Measurements from ENCODE around the gene C9orf153. TPM values are rescaled to one million over a fixed set of nuclear protein-coding genes. Genes with fewer than 3 reads are reported as not detected.
A peak's percentile ranks its signal among the peaks of the same experiment; 100 is the strongest.
"Not testable (repeated sequence)": the region's sequence is repeated elsewhere in the genome, so short reads cannot be mapped to it uniquely, and the experiment has no call there.

C9orf153 gene
- total RNA-seq, 1 donor from 2014 or later, result 0.12 TPM

GRCh38 chr9:86262492-86262891, 3.0 kb upstream of the C9orf153 start:
- ATAC-seq, result no peak

DNA sequence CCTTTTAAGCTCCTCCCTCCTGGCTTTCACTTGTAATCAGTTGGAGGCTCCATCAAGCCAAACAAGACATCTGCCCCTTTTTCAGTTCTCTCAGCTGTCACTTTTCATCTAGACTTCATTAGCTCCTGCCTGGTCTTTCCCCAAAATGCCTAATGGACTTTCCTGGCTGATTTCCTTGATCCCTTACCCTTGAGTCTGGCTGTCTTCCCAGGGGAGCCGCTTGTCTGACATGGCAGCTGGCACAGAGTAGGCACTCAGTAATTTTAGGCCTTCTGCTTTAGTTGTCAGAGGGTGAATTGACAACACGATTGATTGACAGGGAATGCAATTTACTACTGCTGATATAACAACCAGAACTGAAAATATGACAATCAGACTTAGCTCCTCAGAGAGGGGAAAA, 2.1 kb downstream of the C9orf153 start:
- ATAC-seq, result no peak

DNA sequence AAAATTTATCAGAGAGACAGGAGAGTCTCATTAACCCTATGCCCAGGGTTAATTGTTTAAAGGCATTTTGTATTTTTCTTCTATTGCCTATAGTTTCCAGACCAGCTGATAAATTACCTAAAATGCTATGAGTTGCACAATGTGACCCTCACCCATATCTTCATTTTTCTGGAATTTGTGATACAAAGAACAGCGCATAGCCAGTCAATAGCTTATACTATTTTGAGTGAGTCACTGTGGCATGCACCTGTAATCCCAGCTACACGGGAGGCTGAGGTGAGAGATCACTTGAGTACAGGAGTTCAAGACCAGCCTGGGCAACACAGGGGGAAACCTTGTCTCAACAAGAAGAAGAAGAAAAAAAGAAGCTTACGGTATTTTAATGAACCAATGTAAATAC, 2.8 kb downstream of the C9orf153 start:
- no peak for ATAC-seq

DNA sequence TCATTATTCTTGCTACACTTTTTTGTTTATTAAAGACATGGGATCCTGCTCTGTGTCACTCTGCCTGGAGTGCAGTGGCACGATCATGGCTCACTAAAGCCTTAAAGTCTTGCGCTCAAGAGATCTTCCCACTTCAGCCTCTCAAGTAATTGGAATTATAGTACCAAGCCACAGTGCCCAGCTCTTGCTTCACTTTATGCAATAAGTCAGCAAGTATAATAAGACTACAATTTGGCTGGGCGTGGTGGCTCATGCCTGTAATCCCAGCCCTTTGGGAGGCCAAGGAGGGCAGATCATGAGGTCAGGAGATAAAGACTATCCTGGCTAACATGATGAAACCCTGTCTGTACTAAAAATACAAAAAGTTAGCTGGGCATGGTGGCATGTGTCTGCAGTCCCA, 5.9 kb downstream of the C9orf153 start:
- ATAC-seq, result no peak

- ATAC-seq, result no peak
These were observed 6.6 kb downstream of the C9orf153 start for GRCh38 chr9:86252870-86253269.

DNA sequence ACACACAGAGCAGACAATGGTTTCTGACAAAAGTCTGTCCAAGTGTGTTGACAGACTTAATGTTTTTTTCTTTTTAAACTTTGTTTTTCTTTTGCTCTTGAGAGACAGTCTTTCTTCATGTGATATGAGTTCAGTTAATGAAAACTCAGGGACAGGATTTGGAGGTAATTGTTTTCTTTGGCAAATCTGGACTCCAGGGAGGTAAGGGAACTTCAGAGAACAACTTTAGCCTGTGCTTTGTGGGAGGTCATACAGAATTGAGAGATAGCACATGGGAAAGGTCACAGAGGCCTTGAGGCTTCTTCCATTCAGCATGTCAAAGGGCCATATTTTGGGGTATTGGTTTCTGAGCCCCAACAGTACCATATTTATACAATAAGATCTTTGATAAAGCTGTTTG, 9.3 kb downstream of the C9orf153 start:
- ATAC-seq, result no peak

DNA sequence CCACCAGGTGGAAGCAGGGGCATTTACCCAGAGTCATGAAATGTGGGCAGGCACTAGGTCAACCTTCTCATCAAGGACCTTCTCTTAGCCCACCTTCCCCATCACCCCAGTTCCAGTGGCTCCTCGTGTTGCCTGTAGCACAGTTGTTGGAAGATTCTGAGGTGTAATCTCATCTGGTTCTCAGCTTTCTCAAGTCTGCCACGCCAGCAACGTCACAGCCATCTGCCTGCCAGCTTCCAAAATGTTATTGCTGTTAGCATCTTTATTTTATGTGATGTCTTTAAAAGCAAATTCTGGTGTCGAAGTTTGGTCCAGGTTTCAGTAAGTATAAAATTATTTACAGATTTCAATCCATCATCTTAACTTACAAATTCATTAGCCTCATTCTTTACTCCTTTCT, 10.7 kb downstream of the C9orf153 start:
- no peak for ATAC-seq

GRCh38 chr9:86246752-86247161, 12.7 kb downstream of the C9orf153 start:
- no peak for ATAC-seq

DNA sequence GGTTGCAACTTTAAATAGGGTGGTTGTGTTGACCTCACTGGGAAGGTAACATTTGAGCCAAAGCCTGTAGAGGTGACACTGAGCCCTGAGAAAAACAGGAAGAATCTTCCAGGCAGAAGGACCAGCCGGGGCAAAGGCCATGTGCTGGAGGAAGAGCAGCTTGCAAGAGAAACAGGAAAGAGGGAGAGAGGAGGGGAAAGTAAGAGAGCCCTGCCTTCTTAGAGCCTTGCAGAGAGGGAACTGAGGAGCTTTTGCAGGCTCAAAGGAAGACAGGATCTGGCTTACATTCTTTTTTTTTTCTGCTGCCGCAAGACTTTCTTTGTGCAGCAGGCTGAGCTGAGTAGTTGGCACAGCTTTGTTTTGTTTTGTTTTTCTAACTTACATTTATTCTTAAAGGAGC, 17.4 kb downstream of the C9orf153 start:
- no peak for ATAC-seq

GRCh38 chr9:86241216-86241615, 18.2 kb downstream of the C9orf153 start:
- no peak for ATAC-seq

DNA sequence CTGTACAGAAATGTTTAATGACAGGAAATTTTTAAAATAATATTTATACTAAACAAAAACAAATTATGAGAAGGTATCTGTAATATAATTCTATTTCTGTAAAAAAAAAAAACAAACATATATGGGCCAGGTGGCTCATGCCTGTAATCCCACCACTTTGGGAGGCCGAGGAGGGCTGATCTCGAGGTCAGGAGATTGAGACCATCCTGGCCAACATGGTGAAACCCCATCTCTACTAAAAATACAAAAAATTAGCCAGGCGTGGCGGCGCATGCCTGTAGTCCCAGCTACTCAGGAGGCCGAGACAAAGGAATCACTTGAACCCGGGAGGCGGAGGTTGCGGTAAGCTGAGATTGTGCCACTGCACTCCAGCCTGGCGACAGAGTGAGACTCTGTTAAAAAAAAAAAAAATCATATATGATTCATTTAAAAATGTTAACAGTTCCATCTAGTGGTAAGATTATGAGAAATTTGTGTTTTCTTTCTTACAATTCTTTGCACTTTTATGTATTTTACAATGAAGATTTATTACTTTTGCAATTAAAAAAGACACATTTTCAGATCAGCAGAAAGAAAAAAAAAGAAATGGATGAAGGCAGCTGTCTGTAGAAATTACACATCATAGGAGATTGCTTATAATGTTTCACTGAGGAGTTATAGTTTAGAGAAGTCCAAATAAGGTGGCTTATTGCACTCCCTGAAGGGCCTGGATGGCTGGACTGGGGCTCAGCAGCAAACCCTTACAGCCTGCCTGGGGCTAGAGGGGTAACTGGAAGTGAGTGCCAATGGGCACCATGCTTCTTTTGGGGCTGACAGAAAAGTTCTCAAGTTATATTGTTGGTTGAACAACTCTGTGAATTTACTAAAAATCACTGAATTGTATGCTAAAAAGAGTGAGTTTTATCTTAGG, 20.3 kb downstream of the C9orf153 start:
- ATAC-seq, result no peak

DNA sequence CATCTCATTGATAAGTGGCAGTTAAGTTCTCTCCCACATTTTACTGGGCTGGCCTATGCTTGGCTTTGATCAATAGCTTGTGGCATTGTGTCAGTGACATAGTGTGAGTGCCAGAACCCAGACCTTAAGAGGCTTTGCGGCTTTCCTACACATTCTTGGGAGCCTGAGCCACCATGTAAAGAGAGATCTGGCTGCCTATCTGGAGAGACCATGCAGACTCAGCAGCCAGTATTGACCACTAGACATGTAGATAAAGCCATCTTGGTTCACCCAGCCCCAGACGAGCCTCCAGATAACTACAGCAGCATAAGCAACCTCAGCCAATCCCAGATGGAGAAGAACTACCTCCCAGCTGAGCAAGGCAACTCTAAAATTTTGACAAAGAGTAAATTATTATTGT, 28.6 kb downstream of the C9orf153 start:
- no peak for ATAC-seq

- ATAC-seq, result no peak
These were observed 36.8 kb downstream of the C9orf153 start for GRCh38 chr9:86222667-86223066.

DNA sequence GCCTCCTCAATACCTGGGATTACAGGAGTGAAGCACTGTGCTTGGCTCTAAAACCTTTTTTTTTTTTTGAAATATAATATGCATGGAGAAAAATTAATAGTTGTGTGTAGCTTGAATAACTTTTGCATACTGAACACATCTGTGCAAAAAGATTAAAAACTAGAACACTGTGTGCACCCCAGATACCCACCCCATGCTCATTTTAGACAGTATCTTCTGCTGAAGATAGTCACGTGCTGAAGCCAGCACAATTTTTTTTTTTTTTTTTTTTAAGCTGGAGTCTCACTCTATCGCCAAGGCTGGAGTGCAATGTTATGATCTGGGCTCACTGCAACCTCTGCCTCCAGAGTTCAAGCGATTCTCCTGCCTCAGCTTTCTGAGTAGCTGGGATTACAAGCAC, 39.9 kb downstream of the C9orf153 start:
- ATAC-seq, result no peak

GRCh38 chr9:86217076-86217755, 42.2 kb downstream of the C9orf153 start:
- ATAC-seq, result no peak

- no peak for ATAC-seq
These were observed 52.3 kb downstream of the C9orf153 start for GRCh38 chr9:86207193-86207592.

- ATAC-seq, result peak; percentile 73
These were observed 57.0 kb downstream of the C9orf153 start for GRCh38 chr9:86202338-86202882.

DNA sequence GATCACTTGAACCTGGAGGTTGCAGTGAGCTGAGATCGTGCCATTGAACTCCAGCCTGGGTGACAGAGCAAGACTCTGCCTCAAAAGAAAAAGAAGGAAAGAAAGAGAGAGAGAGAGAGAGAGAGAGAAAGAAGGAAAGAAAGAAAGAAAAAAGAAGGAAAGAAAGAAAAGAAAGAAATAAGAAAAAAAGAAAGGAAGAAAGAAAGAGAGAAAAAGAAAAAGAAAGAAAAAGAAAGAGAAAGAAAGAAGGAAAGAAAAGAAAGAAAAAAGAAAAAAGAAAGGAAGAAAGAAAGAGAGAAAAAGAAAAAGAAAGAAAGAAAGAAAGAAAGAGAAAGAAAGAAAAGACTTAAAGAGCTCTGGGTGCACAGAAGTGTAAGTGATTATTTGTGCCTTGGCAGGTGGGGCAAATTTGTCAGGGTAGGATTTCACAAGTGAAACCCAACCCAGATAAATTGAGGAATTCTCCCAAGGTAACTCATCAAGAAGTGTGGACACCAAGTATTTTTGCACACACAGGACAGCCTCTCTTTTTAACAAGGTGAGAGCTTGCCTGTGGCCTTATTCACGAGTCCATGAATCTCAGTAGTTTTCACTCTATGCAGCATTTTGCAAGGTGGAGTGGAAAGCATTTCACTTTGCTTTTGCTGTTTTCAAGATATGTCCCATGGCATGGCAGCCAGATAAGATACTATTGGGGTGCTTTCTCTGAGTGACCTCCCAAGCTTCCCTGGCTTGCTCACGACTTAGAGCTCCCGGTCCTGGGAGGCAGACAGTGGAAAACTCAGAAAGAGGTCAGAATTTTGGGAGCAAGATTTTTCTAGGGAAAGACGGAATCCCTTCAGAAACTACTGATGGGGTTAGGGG, 57.8 kb downstream of the C9orf153 start:
- ATAC-seq, result no peak

- ATAC-seq, result no peak
These were observed 58.8 kb downstream of the C9orf153 start for GRCh38 chr9:86200599-86201162.

DNA sequence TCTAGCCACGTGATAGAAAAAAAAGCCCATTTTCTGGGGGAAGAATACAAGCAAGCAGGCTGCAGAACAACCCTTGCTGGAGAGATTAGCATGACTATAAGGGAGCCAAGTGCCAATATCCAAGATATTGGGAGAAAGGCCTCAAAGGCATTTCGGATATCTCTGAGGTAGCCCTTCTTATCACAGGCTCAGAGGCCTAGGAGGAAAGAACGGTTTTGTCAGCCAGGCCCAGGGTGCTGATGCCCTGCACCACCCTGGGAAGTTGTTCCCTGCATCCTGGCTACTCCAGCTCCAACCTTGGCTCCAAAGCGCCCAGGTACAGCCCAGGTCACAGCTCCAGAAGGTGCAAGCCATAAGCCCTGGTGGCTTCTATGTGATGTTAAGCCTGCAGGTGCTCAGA, 66.4 kb downstream of the C9orf153 start:
- no peak for ATAC-seq

DNA sequence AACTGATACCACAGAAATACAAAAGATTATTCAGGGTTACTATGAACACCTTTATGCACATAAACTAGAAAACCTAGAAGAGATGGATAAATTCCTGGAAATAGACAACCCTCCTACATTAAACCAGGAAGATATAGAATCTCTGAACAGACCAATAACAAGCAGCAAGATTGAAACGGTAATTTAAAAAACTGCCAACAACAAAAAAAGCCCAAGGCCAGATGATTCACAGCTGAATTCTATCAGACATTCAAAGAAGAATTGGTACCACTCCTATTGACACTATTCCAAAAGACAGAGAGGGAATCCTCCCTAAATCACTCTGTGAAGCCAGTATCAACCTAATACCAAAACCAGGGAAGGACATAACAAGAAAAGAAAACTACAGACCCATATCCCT, 68.8 kb downstream of the C9orf153 start:
- not testable (repeated sequence) for ATAC-seq

DNA sequence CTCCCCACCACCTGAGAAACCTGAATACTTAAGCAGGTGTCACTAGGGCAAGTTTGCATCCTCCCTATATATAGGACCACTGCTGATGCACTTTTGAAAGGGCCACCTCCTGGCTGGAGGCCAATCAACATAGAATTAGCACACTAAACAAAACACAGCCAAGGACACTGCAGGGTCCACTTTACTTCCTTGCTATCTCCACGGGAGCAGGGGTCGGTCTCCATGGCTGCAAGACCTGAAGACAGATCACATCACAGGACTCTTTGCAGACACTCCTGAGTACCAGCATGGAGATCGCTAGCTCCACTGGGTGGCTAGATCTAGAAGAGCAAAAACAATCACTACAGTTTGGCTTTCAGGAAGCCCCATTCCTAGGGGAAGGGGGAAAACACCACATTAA, 72.3 kb downstream of the C9orf153 start:
- ATAC-seq, result no peak

Measured in esophagus mucosa (tissue), 1 donor.